Upper lobe of left lung (tissue), 4 donors: ENCODE results near the gene SETD2.
"Not testable (repeated sequence)": the region's sequence is repeated elsewhere in the genome, so short reads cannot be mapped to it uniquely, and the experiment has no call there.

ENCODE experiments used
- EP300 ChIP-seq, 4 donors: sonication (generic); formaldehyde crosslinking; IDR thresholded peaks; one replicate each; pipeline ENCODE4 v1.5.1; 2017; ENCODE audit warnings: antibody characterized with exemption in 4 of 4, control low read depth in 2 of 4
- POLR2AphosphoS5 ChIP-seq, 2 donors: sonication (generic); formaldehyde crosslinking; IDR thresholded peaks; one replicate each; pipeline ENCODE4 v1.5.1; 2017; ENCODE audit warnings: antibody characterized with exemption in 2 of 2
- TF ChIP-seq, protein P1 (sequence below), 6 experiments: fragments of 450-650 bp in 4 of 6; fragments of 200-600 bp in 2 of 6; sonication (generic) in 2 of 6; IDR thresholded peaks; one replicate each; pipeline ENCODE4 v1.5.1; 2016 to 2019; ENCODE audit warnings: antibody characterized with exemption in 6 of 6

GRCh38 chr3:47031041-47031440, 132.9 kb downstream of the SETD2 start:
- TF ChIP-seq POLR2AphosphoS5, EP300 (IDR thresholded peaks at IDR 0.05): not testable (repeated sequence)
- TF ChIP-seq, protein P1, sequence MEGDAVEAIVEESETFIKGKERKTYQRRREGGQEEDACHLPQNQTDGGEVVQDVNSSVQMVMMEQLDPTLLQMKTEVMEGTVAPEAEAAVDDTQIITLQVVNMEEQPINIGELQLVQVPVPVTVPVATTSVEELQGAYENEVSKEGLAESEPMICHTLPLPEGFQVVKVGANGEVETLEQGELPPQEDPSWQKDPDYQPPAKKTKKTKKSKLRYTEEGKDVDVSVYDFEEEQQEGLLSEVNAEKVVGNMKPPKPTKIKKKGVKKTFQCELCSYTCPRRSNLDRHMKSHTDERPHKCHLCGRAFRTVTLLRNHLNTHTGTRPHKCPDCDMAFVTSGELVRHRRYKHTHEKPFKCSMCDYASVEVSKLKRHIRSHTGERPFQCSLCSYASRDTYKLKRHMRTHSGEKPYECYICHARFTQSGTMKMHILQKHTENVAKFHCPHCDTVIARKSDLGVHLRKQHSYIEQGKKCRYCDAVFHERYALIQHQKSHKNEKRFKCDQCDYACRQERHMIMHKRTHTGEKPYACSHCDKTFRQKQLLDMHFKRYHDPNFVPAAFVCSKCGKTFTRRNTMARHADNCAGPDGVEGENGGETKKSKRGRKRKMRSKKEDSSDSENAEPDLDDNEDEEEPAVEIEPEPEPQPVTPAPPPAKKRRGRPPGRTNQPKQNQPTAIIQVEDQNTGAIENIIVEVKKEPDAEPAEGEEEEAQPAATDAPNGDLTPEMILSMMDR (IDR thresholded peaks at IDR 0.05) = not testable (repeated sequence)
